LNCAP (cell line): ENCODE results near the gene MALRD1.

Source experiments
- TF ChIP-seq, protein P1 (sequence below): fragments of 450-650 bp; IDR thresholded peaks from 2 replicates; pipeline ENCODE4 v1.5.1; 2017; ENCODE audit warnings: mild to moderate bottlenecking

Gene MALRD1

DNA sequence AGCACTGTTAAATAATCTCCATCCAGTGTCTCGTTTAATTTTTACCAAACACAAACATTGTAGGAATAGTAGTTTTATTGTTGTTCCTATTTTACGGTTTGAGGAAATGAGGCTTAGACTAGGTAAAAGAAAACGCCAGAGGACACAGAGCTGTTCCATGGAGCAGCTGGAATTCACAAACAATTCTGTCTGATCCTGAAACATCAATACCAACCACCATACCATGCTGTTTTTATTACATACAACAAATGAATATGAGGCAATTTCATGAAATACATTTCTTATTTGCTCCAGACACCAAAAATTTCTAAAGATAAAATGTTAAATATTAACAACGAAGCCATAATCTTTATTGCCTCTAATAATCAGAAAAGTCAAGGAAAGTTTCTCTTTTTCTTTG, 9.4 kb downstream of the MALRD1 start:
- TF ChIP-seq, protein P1, sequence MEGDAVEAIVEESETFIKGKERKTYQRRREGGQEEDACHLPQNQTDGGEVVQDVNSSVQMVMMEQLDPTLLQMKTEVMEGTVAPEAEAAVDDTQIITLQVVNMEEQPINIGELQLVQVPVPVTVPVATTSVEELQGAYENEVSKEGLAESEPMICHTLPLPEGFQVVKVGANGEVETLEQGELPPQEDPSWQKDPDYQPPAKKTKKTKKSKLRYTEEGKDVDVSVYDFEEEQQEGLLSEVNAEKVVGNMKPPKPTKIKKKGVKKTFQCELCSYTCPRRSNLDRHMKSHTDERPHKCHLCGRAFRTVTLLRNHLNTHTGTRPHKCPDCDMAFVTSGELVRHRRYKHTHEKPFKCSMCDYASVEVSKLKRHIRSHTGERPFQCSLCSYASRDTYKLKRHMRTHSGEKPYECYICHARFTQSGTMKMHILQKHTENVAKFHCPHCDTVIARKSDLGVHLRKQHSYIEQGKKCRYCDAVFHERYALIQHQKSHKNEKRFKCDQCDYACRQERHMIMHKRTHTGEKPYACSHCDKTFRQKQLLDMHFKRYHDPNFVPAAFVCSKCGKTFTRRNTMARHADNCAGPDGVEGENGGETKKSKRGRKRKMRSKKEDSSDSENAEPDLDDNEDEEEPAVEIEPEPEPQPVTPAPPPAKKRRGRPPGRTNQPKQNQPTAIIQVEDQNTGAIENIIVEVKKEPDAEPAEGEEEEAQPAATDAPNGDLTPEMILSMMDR, result no peak

GRCh38 chr10:19063986-19064385, 15.4 kb downstream of the MALRD1 start:
- TF ChIP-seq, protein P1, result no peak

- TF ChIP-seq, protein P1, result no peak
These were observed 23.3 kb downstream of the MALRD1 start for GRCh38 chr10:19071946-19072345.

DNA sequence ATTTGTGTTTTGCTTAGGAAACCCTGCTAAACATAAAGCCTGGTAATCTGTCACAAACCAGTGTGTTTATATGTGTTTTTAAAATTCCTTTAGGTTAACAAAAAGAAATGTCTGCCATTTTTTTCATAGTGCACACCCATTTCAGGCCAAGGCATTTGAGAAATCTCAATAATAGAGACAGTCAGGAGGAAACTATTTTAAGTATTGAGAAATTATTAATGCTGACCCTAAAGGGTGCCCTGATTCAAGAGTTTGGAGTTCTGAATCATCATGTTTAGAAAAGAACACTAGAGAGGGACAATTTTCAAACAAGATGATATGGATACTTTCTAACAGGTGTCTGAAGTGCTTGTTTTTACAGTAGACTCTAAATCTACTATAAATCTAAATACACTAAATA, 28.7 kb downstream of the MALRD1 start:
- TF ChIP-seq, protein P1, result no peak

- TF ChIP-seq, protein P1, result no peak
These were observed 48.0 kb downstream of the MALRD1 start for GRCh38 chr10:19096501-19097073.

GRCh38 chr10:19097151-19097550, 48.5 kb downstream of the MALRD1 start:
- TF ChIP-seq, protein P1, result no peak

DNA sequence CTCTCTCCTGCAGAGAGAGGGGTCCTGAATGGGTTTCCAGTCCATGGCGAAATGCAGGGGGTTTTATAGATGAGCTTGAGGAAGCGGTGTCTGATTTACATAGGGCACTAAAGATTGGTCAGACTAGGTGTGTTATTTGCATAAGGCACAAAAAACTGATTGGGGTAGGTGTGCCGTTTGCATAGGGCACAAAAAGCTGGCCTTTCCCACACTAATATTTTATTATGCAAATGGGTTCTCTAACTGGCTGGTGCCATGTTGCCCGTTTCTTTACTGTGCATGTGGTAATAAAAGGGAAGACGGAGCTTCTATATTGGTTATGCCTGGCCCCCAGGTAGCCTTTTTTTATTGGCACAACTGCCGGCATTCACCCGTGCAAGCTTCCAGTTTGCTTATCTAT, 50.2 kb downstream of the MALRD1 start:
- TF ChIP-seq, protein P1, result no peak

DNA sequence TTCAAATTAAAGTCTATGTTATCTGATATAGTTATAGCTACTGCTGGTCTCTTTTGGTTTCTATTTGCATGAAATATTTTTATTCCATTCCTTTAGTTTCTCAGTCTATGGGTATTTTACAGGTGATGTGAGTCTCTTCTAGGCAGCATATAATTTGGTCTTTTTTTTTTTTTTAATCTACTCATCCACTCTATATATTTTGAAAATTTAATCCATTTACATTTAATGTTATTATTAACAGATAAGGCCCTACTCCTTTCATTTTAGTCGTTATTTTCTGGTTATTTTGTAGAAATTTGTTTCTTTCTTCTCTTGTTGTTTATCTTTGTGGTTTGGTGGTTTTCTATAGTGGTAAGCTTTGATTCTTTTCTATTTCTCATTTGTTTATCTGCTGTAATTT, 58.8 kb downstream of the MALRD1 start:
- TF ChIP-seq, protein P1, result no peak
